Aorta (tissue), 5 donors: ENCODE results near the gene KCNB1. TPM values are rescaled to one million over a fixed set of nuclear protein-coding genes. Genes with fewer than 3 reads are reported as not detected.
A peak's percentile ranks its signal among the peaks of the same experiment; 100 is the strongest.
"Not testable (repeated sequence)": the region's sequence is repeated elsewhere in the genome, so short reads cannot be mapped to it uniquely, and the experiment has no call there.

ENCODE experiments used
- ATAC-seq: fragments of 200-7000 bp; cut with Tn5 transposase; one replicate; pipeline ENCODE4 v1.9.1; 2022; ENCODE audit warnings: moderate library complexity; ENCODE audit not compliant: low FRiP score
- DNase-seq, 2 donors: peaks; one replicate each; pipeline ENCODE4 v3.0.0-alpha.2; 2020
- H3K27ac ChIP-seq, 2 donors: one replicate each; pipeline ENCODE4 v1.5.1; 2013; ENCODE audit warnings: low read length in 2 of 2, mild to moderate bottlenecking in 2 of 2, moderate library complexity in 2 of 2, control low read depth in 1 of 2, inconsistent platforms in 1 of 2, low read depth in 1 of 2
- H3K27me3 ChIP-seq, 2 donors: one replicate each; pipeline ENCODE4 v1.6.1; 2013; ENCODE audit warnings: control low read depth in 1 of 2, low read length in 1 of 2, mild to moderate bottlenecking in 1 of 2, moderate library complexity in 1 of 2; ENCODE audit not compliant: insufficient read depth in 2 of 2, control insufficient read depth in 1 of 2
- H3K36me3 ChIP-seq, 2 donors: one replicate each; pipeline ENCODE4 v1.6.1; 2013; ENCODE audit warnings: control low read depth in 1 of 2, low read length in 1 of 2, mild to moderate bottlenecking in 1 of 2; ENCODE audit not compliant: insufficient read depth in 2 of 2, control insufficient read depth in 1 of 2
- H3K4me1 ChIP-seq, 2 donors: one replicate each; pipeline ENCODE4 v1.6.1; 2013; ENCODE audit warnings: low read length in 2 of 2, control low read depth in 1 of 2, mild to moderate bottlenecking in 1 of 2, moderate library complexity in 1 of 2; ENCODE audit not compliant: insufficient read depth in 2 of 2, control insufficient read depth in 1 of 2
- H3K4me3 ChIP-seq, 2 donors: one replicate each; pipeline ENCODE4 v1.5.1; 2013; ENCODE audit warnings: low read length in 2 of 2, control low read depth in 1 of 2, mild to moderate bottlenecking in 1 of 2
- H3K9me3 ChIP-seq: one replicate; pipeline ENCODE4 v1.6.1; 2013; ENCODE audit warnings: mild to moderate bottlenecking, low read length; ENCODE audit not compliant: control insufficient read depth
- WGBS, 2 donors: extraction: QIAGEN DNeasy Blood & Tissue Kit; methylation state at CpG; one replicate each; pipeline ENCODE4 v1.1.7; 2013; 5-methylcytosine and 5-hydroxymethylcytosine counted together
- intact Hi-C, 2 donors: fragments of 100-400 bp; cut with DNase I; formaldehyde crosslinking; loops; one replicate each; pipeline versions ENCODE4 v1.14.2 to v1.15.0; 2022
- polyA plus RNA-seq, 2 donors: library from polyadenylated mRNA; stranded (reverse); fragments of 200-250 nt; gene quantifications; one replicate each; pipeline ENCODE4 v1.2.3, GENCODE V29; 2013
- total RNA-seq, 2 donors: library from RNA; stranded (reverse); fragmentation: NEBNext Ultra II Directional; extraction: Animal tissue kit (Norgen Biotek cat#: 25700); gene quantifications; one replicate each; pipeline ENCODE4 v1.2.1, GENCODE V29; 2021
- donor health status: healthy with polysubstance abuse.
- donor health status: Bipolar disorder and iron deficiency.
- donor health status: DM: no; HTN: no; CAD: no.
- donor health status: DM: no; HTN: no; CAD: no.
- donor health status: DM: yes; HTN: yes; CAD: no.

KCNB1 gene
- total and polyA plus RNA-seq, 4 donors, result under 0.01 to 2.0 (median 0.65) TPM; not detected in 1

DNA sequence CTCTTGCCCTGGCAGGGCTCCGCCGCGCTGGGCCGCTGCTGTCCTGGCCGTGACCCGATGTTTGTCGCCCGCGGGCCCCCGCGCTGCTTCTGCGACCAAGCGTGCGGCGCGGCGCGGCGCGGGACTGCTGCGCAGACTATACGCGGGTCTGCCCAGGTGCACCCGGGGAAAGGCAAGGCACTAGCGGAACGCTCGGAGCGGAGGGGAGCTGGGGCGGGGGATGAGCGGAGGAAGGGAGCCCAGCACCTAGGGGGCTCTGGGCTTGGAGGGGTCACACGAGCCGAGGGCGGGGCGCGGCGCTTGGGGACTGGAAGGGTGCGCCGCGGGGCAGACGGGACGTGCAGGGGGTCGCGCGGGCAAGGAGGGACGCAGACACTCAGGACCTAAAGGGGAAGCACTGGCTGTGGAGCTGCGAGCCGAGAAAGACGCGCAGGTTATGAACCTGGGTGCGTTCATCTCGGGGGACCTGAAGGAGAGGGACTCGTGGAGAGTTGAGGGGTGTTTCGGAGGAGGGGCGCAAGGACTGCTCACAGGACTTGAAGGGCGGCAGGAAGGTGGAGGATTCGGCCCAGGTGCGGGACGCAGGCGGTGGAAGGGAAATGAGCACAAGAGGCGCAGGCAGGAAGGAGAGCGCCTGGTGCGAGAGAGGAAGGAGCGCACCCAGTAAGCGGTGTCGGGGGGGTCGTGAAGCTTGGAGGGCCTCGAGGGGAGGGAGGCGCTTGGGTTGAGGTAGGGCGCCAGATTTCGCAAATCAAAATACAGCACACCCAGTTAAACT is 163.8 kb downstream of the KCNB1 start:
- intact Hi-C loops, result no loop called here
- H3K9me3 ChIP-seq, result no peaks in the 10 kb centered on the region
- no peak overlapping the region for H3K27ac ChIP-seq
- no peak overlapping the region for H3K4me3 ChIP-seq
- no peaks in the 10 kb centered on the region for H3K4me1 ChIP-seq
- ATAC-seq (peak; percentile 26), DNase-seq (peak in 1 of 2 donors; percentile 78)
- H3K36me3 ChIP-seq, result no peaks in the 10 kb centered on the region
- peaks cover 0 to 1% of the 10 kb centered on the region in 2 donors for H3K27me3 ChIP-seq
- WGBS, 2 donors, result 1% methylated on average over 70 of the region's 70 CpGs

DNA sequence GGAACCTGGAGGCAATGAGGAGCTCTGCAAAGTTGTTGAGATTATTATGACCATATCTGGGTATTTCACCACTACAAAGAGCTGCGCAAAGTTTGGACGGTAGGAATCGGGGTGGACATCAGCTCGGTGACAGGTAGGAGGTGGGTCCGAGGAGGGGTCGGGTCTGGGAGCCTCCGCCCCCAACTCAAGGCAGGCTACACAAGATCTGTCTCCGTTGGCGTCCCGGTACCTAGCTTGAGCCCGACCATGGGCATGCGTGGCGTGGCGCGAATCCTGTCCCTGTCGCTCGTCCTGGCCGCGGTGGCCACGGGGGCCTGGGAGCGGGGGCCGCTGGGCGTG is 164.4 kb downstream of the KCNB1 start:
- intact Hi-C loops, result no loop called here
- ATAC-seq (peak; percentile 19), DNase-seq (no peak)
- H3K9me3 ChIP-seq, result no peaks in the 10 kb centered on the region
- no peaks in the 10 kb centered on the region for H3K4me1 ChIP-seq
- H3K27me3 ChIP-seq, result peaks cover 0 to 1% of the 10 kb centered on the region in 2 donors
- WGBS, 2 donors, result 5 to 6% methylated on average over 23 of the region's 23 CpGs
- no peak overlapping the region for H3K27ac ChIP-seq
- no peaks in the 10 kb centered on the region for H3K36me3 ChIP-seq
- H3K4me3 ChIP-seq, result no peak overlapping the region

DNA sequence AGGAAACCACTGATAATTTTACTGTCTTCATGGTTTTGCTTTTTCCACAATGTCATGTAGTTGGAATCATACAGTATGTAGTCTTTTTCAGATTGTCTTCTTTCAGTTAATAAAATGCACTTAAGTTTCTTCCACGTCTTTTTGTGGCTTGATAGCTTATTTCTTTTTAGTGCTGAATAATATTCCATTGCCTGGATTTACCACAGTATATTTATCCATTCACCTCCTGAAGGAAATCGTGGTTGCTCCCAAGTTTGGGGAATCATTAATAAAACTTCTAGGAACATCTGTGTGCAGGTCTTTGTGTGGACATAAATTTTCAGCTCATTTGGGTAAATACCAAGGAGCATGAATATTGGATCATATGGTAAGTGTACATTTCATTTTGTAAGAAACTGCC is 165.8 kb downstream of the KCNB1 start:
- DNase-seq (no peak), ATAC-seq (no peak)
- intact Hi-C loops, result no loop called here
- Histone ChIP-seq H3K27ac (no peak overlapping the region), H3K36me3 (no peaks in the 10 kb centered on the region), H3K4me1 (no peaks in the 10 kb centered on the region), H3K4me3 (no peak overlapping the region), H3K27me3 (peaks cover 0 to 1% of the 10 kb centered on the region in 2 donors), H3K9me3 (no peaks in the 10 kb centered on the region)
- WGBS, 2 donors, result 91 to 94% methylated on average over 2 of the region's 2 CpGs

DNA sequence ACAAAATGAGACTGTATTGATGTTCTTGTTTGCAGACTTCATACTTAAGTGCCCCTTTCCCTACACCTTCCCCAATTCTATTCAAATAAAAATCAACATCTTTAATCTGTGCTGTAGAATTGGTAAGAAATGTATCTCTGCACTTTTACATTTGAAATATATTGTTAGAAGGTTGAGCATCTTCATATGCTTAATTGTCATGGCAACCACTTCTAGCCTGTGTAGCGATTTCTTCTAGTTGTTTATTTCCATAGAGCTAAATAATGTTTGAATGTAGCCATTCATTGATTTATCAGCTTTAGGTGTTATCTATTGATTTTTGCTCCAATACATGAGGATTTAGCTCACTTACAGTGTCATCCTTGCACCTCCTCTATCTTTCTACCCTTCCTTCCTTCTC is 166.9 kb downstream of the KCNB1 start:
- Histone ChIP-seq H3K4me3 (no peak overlapping the region), H3K27ac (no peak overlapping the region), H3K4me1 (no peaks in the 10 kb centered on the region), H3K27me3 (peaks cover 0 to 1% of the 10 kb centered on the region in 2 donors), H3K36me3 (no peaks in the 10 kb centered on the region), H3K9me3 (peaks cover under 1% of the 10 kb centered on the region)
- ATAC-seq, result no peak
- intact Hi-C loops, result no loop called here
- no peak for DNase-seq
- WGBS, 2 donors, result 83 to 88% methylated on average over 1 of the region's 1 CpG

DNA sequence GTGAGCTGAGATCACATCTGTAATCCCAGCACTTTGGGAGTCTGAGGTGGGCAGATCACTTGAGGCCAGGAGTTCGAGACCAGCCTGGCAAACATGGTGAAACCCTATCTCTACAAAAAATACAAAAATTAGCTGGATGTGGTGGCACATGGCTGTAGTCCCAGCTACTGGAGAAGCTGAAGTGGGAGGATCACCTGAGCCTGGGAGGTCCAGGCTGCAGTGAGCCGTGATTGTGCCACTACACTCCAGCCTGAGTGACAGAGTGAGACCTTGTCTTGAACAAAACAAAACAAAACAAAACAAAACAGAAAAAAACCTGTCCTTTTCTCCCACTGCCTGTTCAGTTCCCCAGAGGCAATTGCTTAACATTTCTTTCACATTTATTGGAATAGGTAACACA is 168.4 kb downstream of the KCNB1 start:
- DNase-seq, H3K27me3 ChIP-seq, ATAC-seq, H3K4me3 ChIP-seq, H3K4me1 ChIP-seq, intact Hi-C loops, H3K27ac ChIP-seq, H3K36me3 ChIP-seq, H3K9me3 ChIP-seq: not testable (repeated sequence)
- WGBS, 2 donors, result 76 to 83% methylated on average over 2 of the region's 2 CpGs

Other genes with a start within 250 kb of the KCNB1 start
- gene ZNFX1, start 204.6 kb downstream of the KCNB1 start, total RNA-seq, result 10 to 100 TPM; 48.7 to 59.4 TPM
- gene ZNFX1, start 204.6 kb downstream of the KCNB1 start, polyA plus RNA-seq, result 10 to 100 TPM; 10.4 to 22.3 TPM
- 100 to 1,000 TPM; 351 to 637 TPM for gene PTGIS, start 85.5 kb upstream of the KCNB1 start, total RNA-seq
- 100 to 1,000 TPM in 1 of 2 donors, 10 to 100 TPM in 1; 53.6 to 115 TPM for gene PTGIS, start 85.5 kb upstream of the KCNB1 start, polyA plus RNA-seq
- 10 to 100 TPM; 35.9 to 38.3 TPM for gene B4GALT5, start 231.2 kb upstream of the KCNB1 start, total RNA-seq
- gene B4GALT5, start 231.2 kb upstream of the KCNB1 start, polyA plus RNA-seq, result 1 to 10 TPM; 8.3 to 8.8 TPM